Endothelial cell of umbilical vein (primary cell): ENCODE data around the gene RAB2B. TPM values are rescaled to one million over a fixed set of nuclear protein-coding genes. Genes with fewer than 3 reads are reported as not detected.

ENCODE experiments used
- BruUV-seq: library from RNA; stranded (reverse); fragments of 400-500 nt; replicated peaks from 2 replicates; lab custom pipeline; 2021; lab: Mats Ljungman, UMichigan
- CTCF ChIA-PET: fragments of 300-600, 350-600 bp; sonication (Branson Sonifier 250); formaldehyde crosslinking; loops from one replicate; lab custom pipeline; 2021; ENCODE audit warnings: antibody characterized with exemption, inconsistent platforms; lab: Charles Lee
- POLR2A ChIA-PET: fragments of 300-600, 350-600 bp; sonication (Branson Sonifier 250); formaldehyde crosslinking; loops from one replicate; lab custom pipeline; 2021; ENCODE audit warnings: antibody characterized with exemption, inconsistent platforms; lab: Charles Lee
- DNase-seq: peaks from one replicate; pipeline ENCODE4 v3.0.0-alpha.2; 2011; ENCODE audit warnings: low read depth, low spot score
- FAIRE-seq: peaks from 2 replicates; lab custom pipeline; 2011; peaks lifted over from hg19 to GRCh38; lab: Jason Lieb, UNC
- H2AFZ ChIP-seq: 2 replicates; pipeline ENCODE4 v1.6.0; 2012; ENCODE audit warnings: low read depth, low read length, control low read depth, inconsistent platforms
- H3K27ac ChIP-seq: 2 replicates; pipeline ENCODE4 v1.5.1; 2011; ENCODE audit warnings: low read depth, mild to moderate bottlenecking, control low read depth, low read length, moderate library complexity; ENCODE audit not compliant: insufficient read depth
- H3K27me3 ChIP-seq, 2 experiments: 2 replicates each; pipeline versions ENCODE4 v1.6.0 to v1.6.1; 2011; ENCODE audit warnings: low read length in 2 of 2, mixed read lengths in 1 of 2; ENCODE audit not compliant: control insufficient read depth in 2 of 2, insufficient read depth in 2 of 2
- H3K36me3 ChIP-seq, 2 experiments: 2 replicates in 1 of 2; 3 replicates in 1 of 2; pipeline ENCODE4 v1.5.1; 2011; ENCODE audit warnings: low read length in 2 of 2, mild to moderate bottlenecking in 1 of 2, moderate library complexity in 1 of 2; ENCODE audit not compliant: control insufficient read depth in 2 of 2, insufficient read depth in 2 of 2; ENCODE audit errors: extremely low read depth in 1 of 2
- H3K4me1 ChIP-seq: 3 replicates; pipeline ENCODE4 v1.5.1; 2011; ENCODE audit warnings: mild to moderate bottlenecking, low read length; ENCODE audit not compliant: control insufficient read depth, insufficient read depth; ENCODE audit errors: extremely low read depth
- H3K4me2 ChIP-seq: 2 replicates; pipeline ENCODE4 v1.6.1; 2011; ENCODE audit warnings: low read length, control low read depth, mixed read lengths; ENCODE audit not compliant: insufficient read depth
- H3K4me3 ChIP-seq, 3 experiments: fragments of 200-600 bp in 1 of 3; sonication (generic), shearing (Covaris generic) in 1 of 3; replicated peaks in 1 of 3; 2 replicates each; pipeline ENCODE4 v1.5.1; 2011 to 2016; ENCODE audit warnings: control low read depth in 3 of 3, low read length in 3 of 3, mild to moderate bottlenecking in 2 of 3, inconsistent platforms in 1 of 3, low read depth in 1 of 3, moderate library complexity in 1 of 3; ENCODE audit not compliant: insufficient read depth in 1 of 3
- H3K79me2 ChIP-seq: 2 replicates; pipeline ENCODE4 v1.6.0; 2012; ENCODE audit warnings: low read length, inconsistent platforms; ENCODE audit not compliant: control insufficient read depth, insufficient read depth
- H3K9ac ChIP-seq: replicated peaks from 2 replicates; pipeline ENCODE3; 2011; ENCODE audit warnings: low read length, control low read depth; ENCODE audit not compliant: insufficient read depth; ENCODE audit errors: extremely low read depth
- H3K9me1 ChIP-seq: replicated peaks from 3 replicates; pipeline ENCODE4 v1.6.0; 2011; ENCODE audit warnings: mild to moderate bottlenecking, low read length; ENCODE audit not compliant: control insufficient read depth, insufficient read depth; ENCODE audit errors: extremely low read depth
- H3K9me3 ChIP-seq: replicated peaks from 2 replicates; pipeline ENCODE4 v1.5.1; 2012; ENCODE audit warnings: low read length, inconsistent platforms; ENCODE audit not compliant: control insufficient read depth, insufficient read depth
- H4K20me1 ChIP-seq: replicated peaks from 2 replicates; pipeline ENCODE3; 2011; ENCODE audit warnings: mild to moderate bottlenecking, low read length; ENCODE audit not compliant: control insufficient read depth, insufficient read depth; ENCODE audit errors: extremely low read depth
- EZH2 ChIP-seq: IDR thresholded peaks from 2 replicates; pipeline ENCODE4 v1.6.1; 2012; ENCODE audit warnings: borderline replicate concordance, low read depth, mild to moderate bottlenecking, moderate library complexity, low read length, inconsistent platforms; ENCODE audit not compliant: severe bottlenecking
- FOS ChIP-seq: IDR thresholded peaks from 2 replicates; pipeline ENCODE4 v1.6.1; 2011; ENCODE audit warnings: mild to moderate bottlenecking, low read length, moderate library complexity, borderline replicate concordance; ENCODE audit not compliant: insufficient read depth
- GATA2 ChIP-seq: IDR thresholded peaks from 2 replicates; pipeline ENCODE4 v1.7.0; 2011; ENCODE audit warnings: low read depth, mild to moderate bottlenecking, moderate library complexity, mixed read lengths, low read length; ENCODE audit not compliant: insufficient read length, insufficient read depth
- JUN ChIP-seq: IDR thresholded peaks from 2 replicates; pipeline ENCODE4 v1.6.1; 2011; ENCODE audit warnings: borderline replicate concordance, low read depth; ENCODE audit not compliant: insufficient read length, insufficient read depth
- MYC ChIP-seq: IDR thresholded peaks from one replicate; pipeline ENCODE4 v1.6.1; 2011; ENCODE audit warnings: mild to moderate bottlenecking, low read depth, low read length
- POLR2A ChIP-seq: IDR thresholded peaks from 2 replicates; pipeline ENCODE4 v1.6.1; 2012; ENCODE audit warnings: low read depth, mild to moderate bottlenecking, control low read depth, low read length
- POLR2AphosphoS5 ChIP-seq: IDR thresholded peaks from 2 replicates; pipeline ENCODE4 v1.6.1; 2012; ENCODE audit warnings: low read depth, mild to moderate bottlenecking, control low read depth, low read length, moderate library complexity; ENCODE audit not compliant: insufficient read depth
- dilution Hi-C: fragments of 300-500 bp; cut with MboI; formaldehyde crosslinking; loops from one replicate; pipeline ENCODE4 v1.15.0; 2019; ENCODE audit warnings: low sequenced_read_pairs; ENCODE audit not compliant: extremely low pct_ligation_motif_present
- intact Hi-C: fragments of 100-400 bp; cut with micrococcal nuclease; formaldehyde crosslinking; loops from one replicate; pipeline ENCODE4 v1.10.0; 2022
- polyA plus RNA-seq, 4 experiments: library from polyadenylated mRNA; depleted of rRNA in 3 of 4; stranded (reverse) in 3 of 4; unstranded in 1 of 4; fragments of >200 nt; gene quantifications; 2 replicates each; pipeline versions ENCODE4 v1.2.1 to v1.2.3, GENCODE V29; 2011 to 2012; ENCODE audit warnings: missing spikeins in 1 of 4
- total RNA-seq: library from RNA; stranded (reverse); gene quantifications from 2 replicates; pipeline ENCODE4 v1.2.3, GENCODE V29; 2021
- TF ChIP-seq, protein P1 (sequence below): IDR thresholded peaks from 2 replicates; pipeline ENCODE4 v1.6.1; 2011; ENCODE audit not compliant: insufficient read depth, insufficient read length
- TF ChIP-seq, protein P2 (sequence below), 2 donors: IDR thresholded peaks; 1 replicate in 1 of 2; 2 replicates in 1 of 2; pipeline ENCODE4 v1.5.1; 2011; ENCODE audit warnings: low read length in 2 of 2, mild to moderate bottlenecking in 2 of 2, moderate library complexity in 2 of 2, control low read depth in 1 of 2, inconsistent platforms in 1 of 2, low read depth in 1 of 2; ENCODE audit not compliant: insufficient read depth in 1 of 2; ENCODE audit errors: extremely low read depth in 1 of 2

RAB2B gene
- total and polyA plus RNA-seq, 2 donors (not counting 3 experiments of a cell fraction or from before 2014, with no cell fraction given): 27.9 to 29.1 TPM

DNA sequence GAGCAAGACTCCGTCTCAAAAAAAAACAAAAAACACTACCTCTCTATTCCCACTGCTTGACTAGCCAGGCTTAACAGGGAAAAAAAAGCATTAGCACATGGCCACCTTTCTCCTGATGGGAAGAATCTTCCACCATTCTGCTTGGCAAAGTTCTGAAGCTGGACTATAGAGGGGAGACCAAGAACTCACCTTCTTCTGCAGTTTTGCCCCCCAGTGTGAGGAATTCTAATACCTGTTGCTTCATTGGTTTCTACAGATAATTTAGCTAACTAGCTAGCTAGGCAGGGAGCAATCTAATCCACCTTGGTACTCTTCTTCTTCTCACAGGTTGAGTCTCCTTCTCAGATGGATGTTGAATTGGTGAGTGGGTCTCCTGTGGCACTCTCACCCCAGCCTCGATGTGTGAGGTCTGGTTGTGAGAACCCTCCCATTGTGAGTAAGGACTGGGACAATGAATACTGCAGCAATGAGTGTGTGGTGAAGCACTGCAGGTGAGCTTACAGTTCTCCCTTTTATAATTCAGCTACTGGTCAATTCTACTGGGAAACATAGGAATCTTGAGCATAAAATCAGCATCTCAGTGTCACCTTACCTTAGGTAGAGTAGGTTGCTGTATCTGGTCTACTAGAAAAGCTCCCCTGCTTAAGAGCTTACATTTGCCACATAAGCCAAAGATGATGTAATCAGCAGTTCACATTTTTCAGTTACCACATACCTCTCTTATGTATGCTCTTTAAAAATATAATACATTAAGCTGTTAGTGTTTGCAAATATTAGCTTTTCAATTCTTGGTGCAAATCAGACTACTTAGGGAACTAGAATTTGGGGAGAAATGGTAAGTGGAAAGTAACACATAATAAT, 18.4 kb upstream of the RAB2B start:
- BruUV-seq: no TSS peak
- Histone ChIP-seq H3K27ac (no peak overlapping the region), H3K4me1 (no peaks in the 10 kb centered on the region), H2AFZ (no peak overlapping the region), H3K4me2 (no peak overlapping the region), H3K9me1 (no peaks in the 10 kb centered on the region), H3K36me3 (peaks cover 22 to 35% of the 10 kb centered on the region in 2 experiments), H3K9me3 (no peaks in the 10 kb centered on the region), H3K27me3 (no peaks in the 10 kb centered on the region), H3K79me2 (no peaks in the 10 kb centered on the region), H3K4me3 (no peak overlapping the region), H3K9ac (no peak overlapping the region), H4K20me1 (no peaks in the 10 kb centered on the region)
- DNase-seq (no peak), FAIRE-seq (no peak)
- intact Hi-C loops: no loop called here
- dilution Hi-C loops: no loop called here
- ChIA-PET POLR2A (no interaction called here), CTCF (interaction anchor here (0.8 to 1.5 kb wide), 6 partner anchors 9 to 72 kb away, joined by 3 to 5 read pairs (median 4); partner anchors contain the start of genes CHD8, RAB2B and TOX4)
- TF ChIP-seq, protein P1, sequence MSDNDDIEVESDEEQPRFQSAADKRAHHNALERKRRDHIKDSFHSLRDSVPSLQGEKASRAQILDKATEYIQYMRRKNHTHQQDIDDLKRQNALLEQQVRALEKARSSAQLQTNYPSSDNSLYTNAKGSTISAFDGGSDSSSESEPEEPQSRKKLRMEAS: no peak
- no peak for TF ChIP-seq EZH2
- TF ChIP-seq POLR2AphosphoS5: no peak
- TF ChIP-seq GATA2: no peak
- no peak for TF ChIP-seq POLR2A

DNA sequence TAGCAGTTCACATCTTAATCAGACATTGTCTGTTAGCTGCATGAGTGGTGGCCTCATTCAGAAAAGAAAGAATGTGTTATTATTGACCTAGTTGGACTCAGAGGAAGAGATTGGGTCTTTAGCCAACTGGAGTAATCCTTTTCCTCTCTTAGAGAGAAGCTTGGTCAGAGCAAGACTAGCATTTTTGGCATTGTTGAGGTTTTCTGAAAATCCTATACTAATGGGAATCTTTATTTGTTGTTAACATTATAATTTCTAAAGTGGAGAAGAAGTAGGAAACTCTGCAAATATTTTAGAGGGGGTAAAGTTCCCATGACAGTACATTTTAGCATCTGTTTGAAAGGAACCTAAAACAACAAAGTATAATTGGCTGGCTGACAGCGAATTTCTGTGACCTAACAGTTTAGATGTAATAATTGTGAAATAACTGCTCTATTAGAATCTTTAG, 9.9 kb upstream of the RAB2B start:
- Histone ChIP-seq H3K27ac (no peak overlapping the region), H3K9me1 (no peaks in the 10 kb centered on the region), H3K27me3 (no peaks in the 10 kb centered on the region), H2AFZ (no peak overlapping the region), H3K9ac (no peak overlapping the region), H3K4me2 (no peak overlapping the region), H4K20me1 (no peaks in the 10 kb centered on the region), H3K9me3 (no peaks in the 10 kb centered on the region), H3K4me3 (no peak overlapping the region), H3K79me2 (peaks cover 5% of the 10 kb centered on the region), H3K36me3 (peaks cover 10 to 14% of the 10 kb centered on the region in 2 experiments), H3K4me1 (no peaks in the 10 kb centered on the region)
- BruUV-seq: no TSS peak
- dilution Hi-C loops: no loop called here
- TF ChIP-seq POLR2A (no peak), FOS (no peak), EZH2 (no peak), GATA2 (no peak), POLR2AphosphoS5 (no peak), MYC (no peak), JUN (no peak)
- TF ChIP-seq, protein P1: no peak
- TF ChIP-seq, protein P2, sequence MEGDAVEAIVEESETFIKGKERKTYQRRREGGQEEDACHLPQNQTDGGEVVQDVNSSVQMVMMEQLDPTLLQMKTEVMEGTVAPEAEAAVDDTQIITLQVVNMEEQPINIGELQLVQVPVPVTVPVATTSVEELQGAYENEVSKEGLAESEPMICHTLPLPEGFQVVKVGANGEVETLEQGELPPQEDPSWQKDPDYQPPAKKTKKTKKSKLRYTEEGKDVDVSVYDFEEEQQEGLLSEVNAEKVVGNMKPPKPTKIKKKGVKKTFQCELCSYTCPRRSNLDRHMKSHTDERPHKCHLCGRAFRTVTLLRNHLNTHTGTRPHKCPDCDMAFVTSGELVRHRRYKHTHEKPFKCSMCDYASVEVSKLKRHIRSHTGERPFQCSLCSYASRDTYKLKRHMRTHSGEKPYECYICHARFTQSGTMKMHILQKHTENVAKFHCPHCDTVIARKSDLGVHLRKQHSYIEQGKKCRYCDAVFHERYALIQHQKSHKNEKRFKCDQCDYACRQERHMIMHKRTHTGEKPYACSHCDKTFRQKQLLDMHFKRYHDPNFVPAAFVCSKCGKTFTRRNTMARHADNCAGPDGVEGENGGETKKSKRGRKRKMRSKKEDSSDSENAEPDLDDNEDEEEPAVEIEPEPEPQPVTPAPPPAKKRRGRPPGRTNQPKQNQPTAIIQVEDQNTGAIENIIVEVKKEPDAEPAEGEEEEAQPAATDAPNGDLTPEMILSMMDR (IDR thresholded peaks at IDR 0.05; ENCODE audit: extremely low read depth in 1 of 2, insufficient read depth in 1 of 2, low read depth in 1 of 2, low read length in 2 of 2): no peak
- no peak for FAIRE-seq
- POLR2A ChIA-PET: no interaction called here
- intact Hi-C loops: no loop called here
- CTCF ChIA-PET: interaction anchor here (2.3 kb wide), 1 partner anchor 9 kb away, joined by 10 read pairs; the partner anchor contains the start of genes RAB2B and TOX4
- DNase-seq: no peak
